M059J (cell line): ENCODE results near the gene ENOX1. TPM values are rescaled to one million over a fixed set of nuclear protein-coding genes. Genes with fewer than 3 reads are reported as not detected.

ENCODE experiments used
- DNase-seq: peaks from one replicate; pipeline ENCODE4 v3.0.0-alpha.2; 2012; ENCODE audit warnings: low read depth
- total RNA-seq: library from RNA; depleted of rRNA; stranded (reverse); fragments of >200 nt; shearing (Covaris generic); gene quantifications from 2 replicates; pipeline ENCODE4 v1.2.3, GENCODE V29; 2014

Gene ENOX1
- total RNA-seq, 1 experiment from 2014 or later = 0.10 TPM

DNA sequence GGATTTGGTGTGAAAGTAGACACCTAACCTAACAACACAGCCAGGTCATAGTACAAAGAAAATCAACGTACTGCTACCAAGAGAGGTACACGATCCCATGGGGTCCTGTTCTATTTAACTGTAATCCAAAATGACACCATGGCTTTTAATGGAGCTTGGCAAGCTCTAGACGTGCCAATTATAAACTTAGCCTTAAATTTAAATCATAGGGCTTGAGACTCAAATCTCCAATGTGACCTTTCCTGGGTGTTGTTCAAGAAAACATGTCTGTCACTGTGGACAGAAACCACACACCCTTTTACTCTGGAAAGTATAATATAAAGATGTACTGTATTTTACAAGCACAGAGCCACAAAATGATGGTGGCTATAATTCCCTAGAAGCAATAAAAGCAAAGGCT is 299.3 kb downstream of the ENOX1 start:
- DNase-seq = no peak

DNA sequence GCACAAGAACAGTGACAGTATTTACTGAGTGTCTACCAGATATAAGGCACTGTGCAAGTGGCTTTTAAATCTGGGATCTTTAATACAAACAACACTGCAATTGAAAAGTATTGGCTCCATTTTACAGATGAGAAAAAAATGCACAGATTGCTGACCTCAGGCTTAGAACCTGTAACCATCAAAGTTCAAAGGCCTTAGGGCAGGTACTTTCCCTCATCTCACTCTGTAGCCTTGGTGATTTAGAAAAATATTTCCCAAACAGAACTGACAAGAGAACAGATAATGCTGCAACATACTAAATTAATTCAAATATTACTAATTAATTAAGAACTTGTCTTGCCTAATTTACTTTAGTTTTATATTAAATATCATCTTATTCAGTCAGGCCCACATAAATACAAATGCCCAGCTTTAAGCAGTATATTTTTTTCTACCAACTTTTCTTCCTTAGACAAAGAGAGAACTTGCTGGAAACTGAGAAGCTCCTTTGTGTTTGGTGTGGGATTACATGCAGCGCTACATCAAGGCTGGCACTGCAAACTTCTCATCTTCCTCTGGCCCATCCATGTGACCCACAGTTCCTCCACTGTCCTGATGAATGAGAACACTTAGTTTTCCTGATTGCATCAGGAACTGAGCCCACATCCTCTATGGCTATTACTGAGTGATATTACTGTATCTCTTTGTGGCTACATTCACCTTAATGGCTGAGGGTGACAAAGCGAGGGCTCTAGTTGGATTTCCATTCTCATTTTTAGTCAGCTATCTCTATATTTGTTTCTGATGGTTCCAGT is 302.1 kb downstream of the ENOX1 start:
- no peak for DNase-seq

DNA sequence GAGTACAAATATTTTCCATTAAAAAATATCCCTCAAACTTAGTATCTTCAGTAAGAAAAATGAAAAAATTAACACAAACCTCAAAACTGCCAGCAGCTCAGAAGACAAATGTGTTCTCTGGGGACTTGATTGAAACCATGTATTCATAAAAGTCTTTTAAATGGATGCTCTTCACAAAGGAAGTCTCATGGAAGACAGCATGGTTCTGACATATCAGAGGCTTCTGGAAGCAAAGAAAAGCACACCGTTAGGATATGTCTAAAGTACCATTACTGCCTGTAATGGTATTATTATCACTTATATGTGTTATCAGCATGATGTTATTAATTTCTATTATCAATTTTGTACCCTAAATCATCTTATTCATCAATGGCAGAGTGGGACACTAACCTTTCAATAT is 302.8 kb downstream of the ENOX1 start:
- no peak for DNase-seq

DNA sequence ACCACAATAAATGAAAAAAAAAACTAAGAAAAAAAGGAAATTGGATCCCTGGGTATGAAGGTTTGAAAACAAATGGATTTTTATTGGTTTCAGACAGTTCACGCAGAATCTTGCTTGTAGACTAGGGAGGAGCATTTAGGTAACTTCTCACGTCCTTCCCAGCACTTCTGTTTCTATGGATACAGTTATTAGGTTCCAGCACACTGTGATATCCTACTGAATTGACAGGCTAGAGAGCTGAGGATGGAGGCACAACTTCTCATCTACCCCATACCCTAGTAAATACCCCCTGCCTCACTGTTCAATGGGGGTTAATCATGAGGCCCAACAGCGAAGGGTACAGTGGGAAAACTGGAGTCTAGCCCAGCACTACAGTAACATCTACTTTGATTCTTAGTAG is 304.1 kb downstream of the ENOX1 start:
- no peak for DNase-seq

DNA sequence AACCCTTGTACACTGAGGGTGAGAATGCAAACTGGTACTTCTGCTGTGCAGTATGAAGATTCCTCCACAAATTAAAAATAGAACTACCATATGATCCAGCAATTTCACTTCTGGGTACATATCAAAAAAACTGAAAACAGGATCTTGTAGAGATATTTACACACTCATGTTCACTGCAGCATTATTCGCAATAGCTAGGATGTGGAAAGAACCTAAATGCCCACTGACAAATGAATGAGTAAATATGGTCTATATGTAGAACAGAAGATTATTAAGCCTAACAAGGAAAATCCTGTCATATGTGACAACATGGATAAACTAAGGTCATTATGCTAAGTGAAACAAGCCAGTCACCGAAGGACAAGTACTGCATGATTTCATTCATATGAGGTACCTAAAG is 304.7 kb downstream of the ENOX1 start:
- DNase-seq = no peak

DNA sequence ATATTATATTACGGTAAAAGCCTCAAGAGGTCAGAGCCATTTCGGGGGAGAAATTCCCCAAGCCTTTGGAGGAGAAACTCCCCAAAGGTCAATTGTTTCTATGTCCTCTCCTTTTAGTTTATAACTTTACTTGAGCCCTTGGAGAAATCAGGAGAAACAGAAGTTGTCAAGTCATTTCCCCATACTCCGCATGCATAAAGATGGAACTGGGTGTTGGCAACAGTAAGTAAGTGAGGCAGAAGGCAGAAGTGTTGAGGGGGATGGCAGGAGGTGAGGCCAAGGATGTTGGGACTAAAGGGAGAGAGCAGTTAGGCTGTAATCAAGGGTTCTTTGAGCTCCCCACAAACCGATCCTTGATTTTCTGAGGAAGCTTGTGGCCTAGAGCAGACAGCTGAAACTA is 307.9 kb downstream of the ENOX1 start:
- DNase-seq = no peak

DNA sequence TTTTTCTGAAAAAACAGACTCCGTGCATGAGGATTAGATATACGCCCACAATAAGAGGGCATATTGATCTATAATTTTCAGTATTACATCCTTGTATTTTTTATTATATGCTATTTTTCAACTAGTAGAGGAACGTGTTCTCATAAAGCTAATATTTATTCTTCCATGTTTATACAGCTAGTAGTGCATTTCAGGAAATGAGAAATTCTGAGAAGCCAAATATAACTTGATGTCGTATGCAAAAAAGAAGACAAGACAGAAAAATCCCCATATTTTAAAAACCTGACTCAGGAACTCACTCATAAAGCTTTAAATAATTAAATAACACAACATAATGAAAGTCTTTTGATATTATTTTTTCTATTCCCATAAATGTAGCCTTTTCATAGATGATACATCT is 308.6 kb downstream of the ENOX1 start:
- DNase-seq = no peak

DNA sequence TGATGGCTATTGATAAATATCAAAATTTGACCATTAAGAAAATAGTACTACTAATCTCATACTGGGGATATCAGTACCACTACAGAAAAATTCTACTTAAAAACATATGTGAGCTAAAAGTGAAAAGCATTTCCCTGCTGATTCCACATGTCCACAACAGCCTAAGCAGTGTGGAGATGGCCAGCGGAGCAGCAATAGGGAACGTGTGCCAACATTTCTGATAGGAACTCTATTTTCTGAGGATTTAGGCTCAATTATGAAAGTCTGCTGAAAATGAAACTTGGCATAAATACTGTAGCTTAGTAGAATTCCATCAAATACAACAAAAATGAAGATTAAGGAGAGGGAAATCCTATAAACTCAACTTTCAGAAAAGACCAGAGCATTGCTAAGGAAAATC is 311.6 kb downstream of the ENOX1 start:
- no peak for DNase-seq

DNA sequence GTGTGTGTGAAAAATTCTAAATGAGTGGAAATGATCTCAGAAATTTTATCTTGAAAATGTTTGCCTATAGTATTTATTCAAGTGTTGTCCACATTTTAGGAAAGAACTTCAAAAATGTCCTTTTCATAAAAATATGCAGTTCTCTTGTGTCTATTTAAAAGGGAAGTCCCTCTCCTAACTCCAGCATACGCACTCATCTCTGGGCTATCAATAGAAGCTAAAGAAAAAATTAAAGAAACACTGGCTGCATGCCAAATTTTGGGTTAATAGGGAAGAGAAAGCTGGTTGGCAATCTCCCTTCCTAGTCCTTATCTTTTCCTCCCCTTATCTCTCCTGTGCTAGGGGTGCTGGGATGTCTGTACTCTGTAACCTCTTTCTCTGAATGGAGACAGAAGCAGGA is 313.3 kb downstream of the ENOX1 start:
- DNase-seq = no peak

DNA sequence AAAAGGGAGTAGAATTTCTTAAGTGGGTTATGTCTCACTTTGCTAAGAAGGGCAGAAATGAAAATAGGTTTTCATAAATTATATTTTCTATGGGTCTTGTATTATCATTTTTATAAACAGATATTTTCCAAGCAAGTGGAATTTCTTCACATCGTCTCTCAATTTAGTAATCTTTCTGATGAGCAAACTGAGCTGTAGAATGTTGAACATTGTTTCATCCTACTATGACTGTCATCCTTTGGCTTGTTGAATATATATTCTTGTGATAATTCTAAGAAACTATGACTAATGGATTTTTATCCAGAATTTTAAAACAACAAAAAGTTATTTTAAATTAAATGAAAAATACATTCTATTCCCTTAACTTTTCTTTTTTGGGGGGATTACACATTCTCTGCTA is 313.8 kb downstream of the ENOX1 start:
- DNase-seq = no peak

DNA sequence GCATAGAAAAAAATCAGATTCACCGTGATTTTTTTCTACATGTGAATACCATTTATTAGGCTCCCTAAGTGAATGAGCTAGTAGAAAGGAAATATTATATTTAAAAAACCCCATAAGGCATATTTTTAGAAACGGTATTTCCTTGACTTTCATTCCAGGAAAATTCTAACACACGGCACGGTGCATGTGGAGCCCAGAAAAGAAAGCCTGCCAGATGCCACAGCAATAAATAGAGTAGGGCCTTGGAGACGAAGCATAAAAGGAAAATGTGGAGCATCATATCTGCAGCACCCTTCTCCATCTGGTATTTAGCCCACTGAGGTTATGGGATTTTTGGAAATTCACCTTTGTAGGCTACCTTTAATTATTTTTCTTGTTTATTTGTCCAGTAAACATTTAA is 314.4 kb downstream of the ENOX1 start:
- DNase-seq = no peak

DNA sequence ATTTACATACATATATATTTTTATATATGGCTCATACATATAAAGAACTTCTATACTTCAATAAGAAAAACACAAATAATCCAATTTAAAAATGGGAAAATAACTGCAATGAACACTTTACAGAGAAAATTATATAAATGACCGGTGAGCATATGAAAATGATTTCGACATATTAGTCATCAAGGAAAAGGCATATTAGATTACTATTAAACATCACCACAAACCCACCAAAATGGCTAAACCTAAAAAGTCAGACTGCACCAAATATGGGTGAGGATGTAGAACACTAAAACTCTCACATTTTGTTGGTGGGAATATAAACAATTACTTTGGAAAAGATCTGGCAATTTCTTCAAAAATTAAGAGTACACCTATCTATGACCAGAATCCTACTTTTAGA is 316.2 kb downstream of the ENOX1 start:
- DNase-seq = no peak

DNA sequence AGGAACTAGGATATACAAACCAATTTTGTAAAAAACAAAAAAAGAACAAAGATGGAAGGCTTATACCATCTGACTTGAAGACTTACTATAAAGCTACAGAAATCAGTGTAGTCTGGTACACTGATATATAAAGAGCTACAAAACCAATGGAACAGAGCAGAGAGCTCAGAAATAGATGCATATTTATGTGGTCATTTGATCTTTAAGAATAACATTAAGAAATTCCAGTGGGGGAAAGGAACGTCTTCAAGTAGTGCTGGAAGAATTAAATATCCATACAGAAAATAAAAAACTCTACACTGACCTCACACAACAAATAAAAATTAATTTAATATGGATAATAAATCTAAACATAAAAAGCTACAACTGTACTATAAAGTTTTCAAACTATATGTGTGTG is 317.0 kb downstream of the ENOX1 start:
- DNase-seq = no peak

DNA sequence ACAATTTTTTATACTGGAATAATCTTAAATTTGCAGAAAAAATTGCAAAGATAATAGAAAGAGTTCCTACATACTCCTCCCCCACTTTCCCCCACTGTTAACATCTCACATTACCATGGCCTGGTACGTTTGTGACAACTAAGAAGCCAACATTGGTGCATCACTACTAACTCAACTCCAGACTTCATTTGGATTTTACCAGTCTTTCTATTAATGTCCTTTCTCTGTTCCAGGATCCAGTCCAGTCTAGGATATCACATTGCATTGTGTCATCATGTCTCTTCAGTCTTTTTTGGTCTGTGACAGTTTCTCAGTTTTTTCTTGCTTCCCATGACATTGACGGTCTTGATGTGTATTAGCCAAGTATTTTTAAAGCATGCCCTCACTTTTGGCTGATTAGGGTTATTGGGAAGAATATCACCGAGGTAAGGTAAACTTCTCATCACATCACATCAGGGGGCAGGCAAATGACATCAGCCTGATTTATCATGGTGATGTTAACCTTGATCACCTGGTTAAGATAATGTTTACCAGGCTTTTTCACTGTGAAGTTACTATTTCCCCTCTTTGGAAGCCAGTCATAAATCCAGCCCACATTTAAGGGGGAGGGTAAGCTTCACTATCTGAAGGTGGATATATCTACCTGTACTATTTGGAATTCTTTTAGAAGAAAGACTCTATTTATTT is 322.1 kb downstream of the ENOX1 start:
- no peak for DNase-seq

DNA sequence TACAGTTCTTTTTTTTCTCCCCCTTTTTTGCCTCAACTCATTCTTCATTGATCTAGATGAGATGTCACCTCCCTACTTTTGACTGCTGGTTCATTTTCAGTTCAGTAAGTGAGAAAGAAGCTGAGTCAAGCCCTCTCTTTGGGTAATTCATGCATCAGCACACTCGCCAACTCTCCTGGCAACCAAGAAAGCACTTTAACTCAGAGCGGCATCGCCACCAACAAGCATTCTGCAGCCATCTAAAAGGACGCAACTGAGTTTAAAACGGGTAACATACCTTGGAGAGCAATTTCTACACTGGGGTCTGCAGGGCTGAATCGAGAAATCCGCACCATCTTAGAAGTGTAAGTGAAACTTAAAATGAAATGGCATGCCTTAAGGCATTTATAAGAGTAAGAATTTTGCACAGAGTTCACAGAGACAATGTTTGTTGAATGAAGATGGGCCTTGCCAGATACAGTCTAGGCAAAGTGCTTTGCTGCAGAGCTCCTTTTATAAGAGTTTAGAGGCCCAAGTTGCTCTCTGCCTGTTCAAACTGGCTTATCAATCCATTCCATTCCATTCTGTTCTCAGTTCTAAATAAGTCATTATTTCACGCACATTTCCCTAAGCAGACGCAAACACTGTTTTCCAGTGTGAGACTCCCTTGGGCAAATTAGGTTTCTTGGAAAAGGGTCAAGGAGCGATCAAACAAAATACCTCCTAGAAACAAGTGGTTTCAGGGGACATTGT is 338.0 kb downstream of the ENOX1 start:
- DNase-seq = no peak

DNA sequence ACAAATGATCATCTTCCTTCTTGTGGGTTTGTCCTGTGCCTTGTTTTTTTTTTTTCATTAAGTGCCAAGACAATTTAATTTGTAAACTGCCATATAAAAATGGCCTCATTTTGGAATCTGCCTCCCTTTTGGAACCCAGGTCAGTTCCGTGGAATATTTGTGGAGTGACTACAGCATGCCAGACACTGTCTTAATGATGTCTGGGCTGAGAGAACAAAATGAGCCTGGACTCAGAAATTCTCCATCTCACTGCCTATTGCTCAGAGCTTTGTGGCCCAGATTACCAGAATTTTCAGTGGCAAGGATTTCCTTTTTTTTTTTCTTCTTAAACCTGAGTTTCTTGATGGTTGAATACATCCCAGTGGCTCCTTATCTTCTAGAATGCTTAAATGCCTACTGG is 340.6 kb downstream of the ENOX1 start:
- no peak for DNase-seq

DNA sequence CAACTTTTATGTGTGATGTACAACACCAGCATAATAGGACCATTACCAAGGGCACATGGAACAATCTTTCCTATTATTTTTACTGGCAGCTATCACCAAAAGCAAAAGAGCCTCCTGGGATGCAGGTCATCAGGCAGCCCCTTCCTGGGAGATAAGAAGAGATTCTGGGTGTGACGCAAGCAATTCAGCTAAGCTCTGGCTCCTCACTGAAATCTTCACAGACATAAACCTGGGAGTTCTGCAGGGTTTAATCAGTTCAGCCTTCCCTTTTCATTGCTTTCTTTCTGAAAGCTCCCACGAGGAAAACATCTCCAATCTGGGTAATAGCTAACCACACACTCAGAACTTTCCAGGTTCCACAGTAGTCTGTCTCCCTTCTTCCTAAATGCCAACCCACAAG is 341.1 kb downstream of the ENOX1 start:
- DNase-seq = no peak

DNA sequence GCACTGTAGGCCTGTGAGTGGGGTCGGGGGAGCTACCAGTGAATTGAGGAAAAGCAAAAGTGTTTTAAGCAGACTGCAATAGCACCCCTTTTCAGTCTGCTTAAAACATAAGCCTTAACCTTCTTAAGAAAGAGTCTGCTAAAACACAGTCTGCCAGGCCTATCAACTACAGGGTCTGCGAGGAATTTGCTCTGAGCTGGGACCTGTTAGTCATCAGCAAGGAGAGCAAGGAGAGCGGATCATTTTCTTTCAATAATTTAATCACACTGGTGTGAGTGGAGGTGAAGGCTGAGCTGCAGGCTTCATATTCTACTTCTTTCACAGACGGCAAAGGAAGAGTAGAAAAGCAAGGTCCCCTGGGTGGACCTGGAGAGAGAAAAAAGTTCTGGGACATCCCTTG is 342.7 kb downstream of the ENOX1 start:
- DNase-seq = no peak

DNA sequence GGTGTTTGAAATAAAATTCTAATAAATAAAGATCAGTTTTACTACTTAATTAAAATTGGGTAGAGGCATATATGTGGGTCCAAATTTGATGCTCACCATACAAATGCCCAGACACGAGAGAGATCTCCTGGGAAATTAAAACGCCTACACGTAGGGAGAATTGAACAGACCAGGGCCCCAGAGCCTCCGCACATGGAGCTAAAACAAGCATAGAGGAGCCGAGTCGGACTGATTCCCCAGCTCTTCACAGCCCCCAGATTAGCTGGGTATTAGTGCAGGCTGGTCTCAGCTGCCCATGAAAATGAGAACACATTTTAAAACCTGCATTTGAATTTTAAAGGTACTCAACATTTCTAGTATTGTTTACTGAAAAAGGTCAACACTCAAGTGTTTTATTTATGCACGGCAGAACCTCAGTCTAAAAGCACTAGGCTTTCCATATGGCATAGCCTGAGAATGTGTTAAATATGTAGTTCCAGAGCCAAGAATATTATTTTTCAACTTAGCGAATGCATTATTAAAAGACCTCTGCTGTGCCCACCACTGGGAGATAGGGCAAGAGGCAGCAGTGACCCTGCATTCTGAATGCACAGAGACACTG is 344.8 kb downstream of the ENOX1 start:
- DNase-seq = no peak

DNA sequence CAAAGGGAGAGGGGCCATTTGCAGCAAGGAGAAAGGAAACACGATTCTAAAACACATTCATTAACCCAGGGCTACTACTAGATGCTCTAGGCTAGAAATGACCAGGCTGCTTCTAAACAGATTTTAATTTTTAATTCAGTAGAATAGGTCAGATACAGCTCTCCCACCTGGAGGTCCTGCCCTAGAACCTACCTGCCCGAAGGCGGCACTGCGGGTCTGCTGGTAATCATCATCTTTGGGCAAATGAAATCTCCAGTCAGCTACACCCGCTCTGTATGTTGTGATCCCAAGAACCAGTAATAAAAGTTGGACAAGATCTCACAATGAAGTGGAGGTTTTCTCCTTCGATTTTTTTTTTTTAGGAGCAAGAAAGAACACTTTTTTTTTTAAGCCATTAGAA is 345.3 kb downstream of the ENOX1 start:
- no peak for DNase-seq

DNA sequence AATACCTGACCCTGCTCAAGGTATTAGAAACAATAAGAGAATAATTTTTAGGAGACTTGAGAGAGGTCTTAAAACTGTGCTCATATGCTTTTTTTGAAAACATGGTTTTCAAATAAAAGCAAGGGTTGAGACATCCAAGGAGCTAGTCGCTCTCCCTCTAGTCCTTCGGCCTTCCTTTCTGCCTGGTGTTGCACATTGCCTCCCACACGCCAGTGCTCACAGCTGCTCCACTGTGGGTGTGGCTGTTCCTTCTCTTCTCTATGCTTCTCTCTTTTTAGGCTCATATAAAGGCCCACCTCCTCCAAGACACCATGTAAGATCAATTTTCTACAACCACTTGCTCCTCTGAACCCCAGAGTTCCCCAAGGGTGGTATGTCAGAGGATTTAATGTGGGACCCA is 352.6 kb downstream of the ENOX1 start:
- DNase-seq = no peak

DNA sequence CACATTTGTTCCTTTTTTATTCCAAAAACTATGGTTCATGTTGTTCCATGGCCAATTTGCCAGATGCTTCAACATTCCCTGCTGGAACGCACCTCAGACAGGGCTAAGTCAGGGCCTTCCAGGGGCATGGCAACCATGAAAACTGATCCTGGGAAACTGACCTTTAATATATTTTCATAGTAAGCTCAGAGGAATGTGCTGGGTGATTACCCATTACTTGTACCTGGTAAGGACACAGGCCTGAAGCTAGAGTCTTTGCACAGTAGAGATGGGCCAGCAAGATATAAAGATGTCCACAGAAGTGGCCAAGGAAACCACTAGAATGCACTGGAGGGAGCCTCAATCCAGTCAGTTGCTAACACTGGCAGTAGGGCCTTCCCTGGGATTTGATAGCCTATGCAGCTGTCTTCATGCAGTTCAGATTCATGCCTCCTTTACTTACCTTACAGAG is 353.1 kb downstream of the ENOX1 start:
- DNase-seq = peak; percentile 18
